ENCODE results near the gene ANK3.
"Not testable (repeated sequence)": the region's sequence is repeated elsewhere in the genome, so short reads cannot be mapped to it uniquely, and the experiment has no call there.

Gene ANK3

DNA sequence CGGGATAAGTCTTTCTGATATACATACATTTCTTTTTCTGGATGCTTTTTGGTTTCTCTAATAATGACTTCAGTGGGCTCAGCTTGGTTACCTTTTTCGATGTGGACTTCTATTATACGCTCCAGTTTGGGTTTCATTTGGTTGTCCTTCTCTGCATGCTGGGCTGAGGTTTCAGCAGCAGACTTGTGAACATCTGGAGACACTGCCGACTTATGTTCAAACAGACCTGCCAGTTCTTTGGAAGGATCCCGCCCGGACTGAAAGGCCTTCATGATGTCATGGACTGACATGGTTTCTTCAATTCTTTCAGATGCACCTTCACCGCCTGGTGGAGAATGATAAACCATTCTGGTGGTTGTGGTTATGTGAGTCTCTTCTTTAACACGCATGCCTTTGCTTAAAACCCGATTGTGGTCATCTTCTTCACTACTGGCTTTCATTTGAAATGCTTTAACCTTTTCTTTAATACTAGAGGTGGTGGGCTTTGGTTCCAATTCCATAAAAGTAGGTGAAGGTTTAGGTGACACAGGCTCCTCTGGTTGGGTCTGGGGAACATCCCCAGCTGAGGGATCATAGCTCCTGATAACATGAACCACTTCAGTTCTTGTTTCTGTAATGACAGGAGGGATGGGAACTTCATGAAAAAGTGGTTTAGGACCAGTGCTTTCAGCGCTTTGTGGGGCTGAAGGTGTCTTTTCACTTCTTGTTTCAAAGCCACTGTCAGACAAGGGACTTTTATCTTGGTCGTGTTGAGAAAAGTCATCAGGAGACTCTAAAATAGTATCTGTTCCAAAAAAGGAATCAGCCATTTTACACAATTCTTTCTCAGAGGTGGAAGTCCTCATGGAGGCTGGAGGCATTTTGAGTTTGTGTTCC is 315.7 kb downstream of the ANK3 start:
- DNase-seq: no peak

DNA sequence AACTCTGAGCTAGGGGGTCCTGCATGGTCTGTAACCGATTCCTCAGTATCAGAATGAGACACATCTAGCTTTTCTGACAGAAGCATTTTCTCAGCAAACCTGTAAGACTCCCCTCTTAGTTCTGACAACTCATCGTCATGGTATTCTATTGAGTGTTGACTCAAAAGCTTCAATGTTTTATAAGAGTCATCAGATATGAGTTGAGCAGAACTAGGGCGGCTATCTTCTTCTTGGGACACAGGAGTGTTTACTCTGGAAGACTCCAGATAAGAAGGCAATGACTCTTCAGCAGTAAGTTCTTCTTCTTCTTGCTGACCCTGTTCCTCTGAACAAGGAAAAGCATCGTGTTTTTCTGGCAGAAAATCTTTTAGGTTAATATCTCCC is 316.3 kb downstream of the ANK3 start:
- no peak for DNase-seq

DNA sequence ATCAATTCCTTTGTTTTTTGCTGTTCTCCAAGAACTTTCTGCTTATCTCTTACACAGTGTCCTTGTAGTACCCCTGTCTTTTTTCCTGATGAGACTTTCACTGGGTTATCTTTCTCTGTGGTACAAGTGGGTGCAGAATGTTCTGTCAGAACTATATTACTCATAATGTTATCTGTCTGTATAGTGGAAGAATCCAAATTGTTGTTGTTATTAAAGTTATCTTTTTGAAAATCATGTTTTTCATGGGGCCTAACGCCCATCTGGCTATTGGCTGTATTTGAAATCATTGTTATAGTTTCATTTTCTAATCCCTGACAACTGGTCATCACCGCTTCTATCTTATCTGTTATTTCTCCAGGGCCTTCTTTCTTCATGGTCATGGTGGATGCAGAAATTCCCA is 320.4 kb downstream of the ANK3 start:
- DNase-seq: no peak

- DNase-seq: no peak
Measured at GRCh38 chr10:60050366-60050765, 339.3 kb downstream of the ANK3 start.

DNA sequence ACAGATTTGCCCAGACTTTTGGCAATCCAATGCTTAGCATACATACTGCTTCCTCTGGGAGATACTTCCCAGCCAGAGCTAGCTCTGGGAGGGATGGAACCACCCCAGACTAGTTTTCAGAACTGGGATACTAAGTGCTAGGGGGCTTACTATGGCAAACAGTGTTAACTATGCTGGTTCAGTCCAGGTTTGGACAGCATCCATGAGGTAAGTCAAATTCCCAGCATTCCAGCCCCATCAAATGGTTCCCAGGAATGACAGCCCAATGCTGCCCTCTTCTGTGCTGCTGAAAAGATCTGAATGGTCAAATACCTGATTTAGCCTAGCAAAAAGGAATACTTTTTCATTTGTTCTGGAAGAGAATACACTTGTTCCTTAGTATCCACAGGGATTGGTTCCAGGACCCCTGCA is 341.6 kb downstream of the ANK3 start:
- DNase-seq: peak; percentile 89

GRCh38 chr10:60045571-60045970 is 344.1 kb downstream of the ANK3 start:
- DNase-seq: no peak

DNA sequence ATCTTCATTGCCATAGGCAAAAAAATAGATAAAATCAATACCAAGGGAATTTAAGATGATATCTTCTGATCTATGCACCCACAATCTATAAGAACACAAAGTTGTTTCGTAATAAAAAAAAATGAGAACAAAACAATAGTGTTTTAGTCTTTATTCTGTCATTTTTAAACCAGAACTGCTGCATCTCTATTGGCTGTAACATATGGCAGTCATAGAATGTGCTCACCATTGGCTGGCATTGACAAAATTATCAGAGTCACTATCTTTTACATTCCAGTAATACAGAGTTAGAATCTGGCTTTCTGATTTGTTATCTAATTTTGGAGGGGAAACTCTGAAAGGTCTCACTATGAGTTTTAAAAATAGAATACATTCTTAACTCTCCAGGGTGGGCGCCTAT is 344.7 kb downstream of the ANK3 start:
- peak; percentile 58 for DNase-seq

DNA sequence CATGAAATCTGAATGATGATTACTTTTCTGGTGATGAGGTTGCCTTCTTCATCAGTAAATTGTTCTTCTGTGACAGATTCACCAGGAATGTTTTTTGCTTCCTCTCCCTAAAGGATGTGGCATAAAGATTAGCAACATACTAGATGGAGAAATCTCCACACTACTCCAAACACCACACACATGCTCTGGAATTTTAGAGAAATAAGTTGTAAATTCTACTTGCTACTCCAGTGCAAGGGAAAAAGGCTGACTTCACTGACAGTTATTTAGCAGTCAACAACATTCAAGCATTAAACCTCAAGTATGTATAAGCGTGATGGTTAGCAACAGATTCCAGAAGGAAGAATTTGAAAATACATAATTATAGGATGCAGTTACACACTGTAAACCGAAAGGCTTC is 345.4 kb downstream of the ANK3 start:
- DNase-seq: peak; percentile 96

GRCh38 chr10:60043561-60044241 is 346.0 kb downstream of the ANK3 start:
- no peak for DNase-seq

GRCh38 chr10:60042914-60043313 is 346.8 kb downstream of the ANK3 start:
- no peak for DNase-seq

GRCh38 chr10:60042262-60042661 is 347.4 kb downstream of the ANK3 start:
- no peak for DNase-seq

- DNase-seq: no peak
Measured at GRCh38 chr10:60041489-60042133, 348.1 kb downstream of the ANK3 start.

DNA sequence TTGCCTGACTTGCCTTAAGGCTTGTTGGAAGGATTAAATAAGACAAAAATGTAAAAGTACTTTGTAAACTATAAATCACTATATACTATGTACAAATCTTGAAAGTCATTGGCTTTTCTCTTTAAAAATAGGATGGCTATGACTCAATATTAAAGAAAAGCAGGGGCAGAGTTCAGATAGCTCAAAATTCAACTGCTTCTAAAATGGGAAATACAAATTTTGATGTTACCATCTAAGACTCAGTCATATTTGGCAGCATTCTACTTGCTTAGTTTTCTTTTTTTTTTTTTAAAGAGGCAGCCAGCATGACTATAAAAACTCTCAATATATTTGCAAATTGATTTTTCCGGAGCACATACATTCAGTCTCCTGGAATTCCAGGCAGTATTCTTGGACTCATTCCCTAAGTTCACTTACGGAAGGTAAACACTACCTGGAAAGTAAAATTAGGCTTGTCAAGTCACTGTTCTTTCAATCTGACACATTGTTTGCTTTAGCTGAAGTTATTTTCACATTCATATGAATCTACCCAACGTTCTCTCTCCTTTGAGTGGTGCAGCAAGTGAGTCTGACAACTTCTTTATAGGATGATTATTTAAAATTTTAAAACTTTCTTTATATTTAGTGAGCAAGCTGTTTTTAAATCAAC is 349.5 kb downstream of the ANK3 start:
- no peak for DNase-seq

- no peak for DNase-seq
Measured at GRCh38 chr10:60035984-60036383, 353.7 kb downstream of the ANK3 start.

DNA sequence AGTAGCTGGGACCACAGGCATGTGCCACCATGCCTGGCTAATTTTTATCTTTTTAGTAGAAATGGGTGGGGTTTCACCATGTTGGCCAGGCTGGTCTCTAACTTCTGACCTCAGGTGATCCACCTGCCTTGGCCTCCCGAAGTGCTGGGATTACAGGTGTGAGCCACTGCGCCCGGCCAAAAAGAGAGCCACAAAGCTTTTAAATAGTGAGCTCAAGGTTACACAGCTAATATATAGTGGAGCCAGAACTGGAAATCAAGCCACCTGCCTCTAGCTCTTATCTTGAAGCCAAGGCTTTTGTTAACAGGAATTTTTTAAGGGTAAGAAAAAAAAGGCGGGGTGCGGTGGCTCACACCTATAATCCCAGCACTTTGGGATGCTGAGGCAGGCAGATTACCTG is 354.3 kb downstream of the ANK3 start:
- DNase-seq: not testable (repeated sequence)

DNA sequence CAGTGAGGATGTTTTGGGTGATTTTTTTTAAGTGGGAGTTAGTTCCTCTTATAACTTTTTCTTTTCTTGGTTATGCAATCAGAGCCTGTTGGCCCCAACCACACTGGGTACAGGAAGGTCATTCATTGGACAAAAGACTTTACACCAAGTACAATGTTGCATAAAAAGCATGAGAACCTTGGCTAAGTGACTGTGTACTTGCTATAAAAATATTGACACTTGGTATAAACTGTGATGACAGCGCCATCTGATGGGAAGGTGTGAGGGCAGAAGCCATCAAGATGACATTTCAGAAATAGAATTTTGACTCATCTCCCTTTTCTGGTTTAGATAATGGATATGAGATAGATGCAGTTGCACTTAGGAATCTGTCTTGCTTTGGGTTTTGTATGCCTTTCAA is 357.0 kb downstream of the ANK3 start:
- DNase-seq: peak; percentile 63

- DNase-seq: no peak
Measured at GRCh38 chr10:60031664-60032063, 358.0 kb downstream of the ANK3 start.

DNA sequence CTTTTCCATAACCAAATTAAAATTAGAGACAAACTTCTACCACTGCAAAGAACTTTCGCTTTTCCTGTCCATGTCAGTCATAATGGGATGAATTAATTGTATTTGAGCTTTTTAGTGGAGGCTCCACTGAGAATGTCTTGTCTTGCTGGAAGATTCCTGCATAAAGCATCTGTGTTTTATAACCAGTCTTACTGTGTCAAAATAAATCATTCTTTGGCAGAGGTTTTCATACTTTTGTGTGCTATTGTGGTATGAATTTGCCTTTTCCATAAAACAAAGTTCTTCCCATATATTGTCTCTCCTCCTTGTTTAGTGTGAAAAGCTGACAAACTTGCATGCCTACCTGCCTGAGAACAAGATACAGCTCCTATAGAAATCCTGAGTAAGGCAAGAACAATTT is 358.5 kb downstream of the ANK3 start:
- no peak for DNase-seq

DNA sequence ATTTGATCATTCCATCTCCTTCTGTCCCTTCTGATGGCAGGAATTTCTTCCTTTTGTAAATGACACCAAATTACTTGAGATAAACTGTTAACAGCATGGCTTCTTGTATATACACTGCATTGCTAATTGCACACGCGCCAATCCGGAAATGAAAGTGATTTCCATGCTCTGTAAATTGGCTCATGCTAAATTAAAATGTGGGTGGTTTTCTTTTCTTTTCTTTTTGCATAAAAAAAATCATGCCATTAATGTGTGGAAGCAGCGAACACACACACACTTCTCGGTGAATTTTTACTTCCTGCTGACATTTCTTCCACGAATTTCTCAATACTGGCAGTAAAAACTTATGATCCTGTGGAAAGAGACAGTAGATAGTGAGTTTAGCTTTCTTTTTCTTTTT is 360.2 kb downstream of the ANK3 start:
- no peak for DNase-seq

GRCh38 chr10:60028081-60028480 is 361.6 kb downstream of the ANK3 start:
- no peak for DNase-seq

GRCh38 chr10:60025279-60025678 is 364.4 kb downstream of the ANK3 start:
- no peak for DNase-seq

DNA sequence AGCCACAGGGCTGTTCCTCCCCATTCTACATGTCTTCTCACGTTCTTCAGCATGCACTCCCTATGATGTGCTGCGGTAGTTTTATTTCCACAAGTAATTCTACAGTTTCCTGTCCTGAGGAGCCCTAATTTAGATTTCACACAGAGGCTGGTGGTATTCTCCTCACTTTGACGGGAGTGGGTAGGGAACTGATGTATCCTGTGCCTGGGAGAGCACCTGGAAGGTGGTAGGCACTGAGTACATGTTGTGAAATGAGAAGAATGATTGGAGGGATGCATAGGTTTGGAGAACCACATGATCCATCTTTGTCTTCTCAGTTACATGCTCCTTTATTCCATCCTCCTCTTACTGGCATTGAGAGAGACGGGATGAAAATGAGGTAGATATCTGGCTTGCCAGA is 365.2 kb downstream of the ANK3 start:
- no peak for DNase-seq

DNA sequence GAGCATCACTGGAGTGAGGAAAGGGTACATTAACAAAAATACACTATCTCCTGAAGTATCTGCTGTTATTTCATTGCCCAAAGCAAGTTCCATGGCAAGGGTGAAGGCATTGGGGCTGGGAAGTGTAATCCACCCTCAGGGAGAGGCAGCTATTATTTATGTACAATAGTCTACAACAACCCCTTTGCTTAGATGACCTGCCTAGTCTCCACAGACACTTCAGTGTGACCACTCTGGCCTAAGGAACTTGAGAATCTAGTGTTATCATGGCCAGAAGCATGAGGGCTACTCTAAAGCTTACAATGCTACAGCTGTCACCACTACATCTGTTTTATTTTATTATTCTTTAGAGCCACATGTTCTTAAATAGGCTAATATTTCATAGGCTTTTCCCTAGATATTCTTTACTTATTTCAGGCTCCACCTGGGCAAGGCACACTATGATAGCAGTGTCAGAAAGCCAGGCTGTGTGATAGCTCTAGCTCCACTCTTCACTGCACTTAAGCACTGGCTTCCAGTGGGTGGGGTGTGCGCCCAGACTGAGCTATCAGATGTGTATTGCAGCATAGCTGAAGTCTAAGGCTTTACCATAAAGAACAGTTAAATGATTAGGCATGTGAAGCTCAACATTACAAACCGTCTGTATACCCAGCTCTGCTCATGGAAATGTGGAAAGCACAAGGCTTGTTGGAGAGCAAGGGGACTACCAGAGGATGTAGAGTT is 366.4 kb downstream of the ANK3 start:
- no peak for DNase-seq

Measured in fibroblast of skin of right biceps (primary cell).